Panc1 (cell line): ENCODE measurements around the gene USP11. TPM values are rescaled to one million over a fixed set of nuclear protein-coding genes. Genes with fewer than 3 reads are reported as not detected.

Experiments used
- ATAC-seq: fragments of 200-7000 bp; cut with Tn5 transposase; 2 replicates; pipeline ENCODE4 v1.9.1; 2020; ENCODE audit warnings: mild to moderate bottlenecking, moderate library complexity
- BruUV-seq: library from RNA; stranded (reverse); fragments of 400-500 nt; replicated peaks from 2 replicates; lab custom pipeline; 2021; lab: Mats Ljungman, UMichigan
- CTCF ChIA-PET: fragments of 300-600 bp; sonication (Branson Sonifier 250); formaldehyde crosslinking; loops from one replicate; lab custom pipeline; 2022; ENCODE audit warnings: antibody characterized with exemption; lab: Charles Lee
- POLR2A ChIA-PET: fragments of 300-600 bp; sonication (Branson Sonifier 250); formaldehyde crosslinking; loops from one replicate; lab custom pipeline; 2022; ENCODE audit warnings: antibody characterized with exemption; lab: Charles Lee
- DNase-seq: peaks from one replicate; pipeline ENCODE4 v3.0.0-alpha.2; 2010; ENCODE audit warnings: low read depth, low spot score
- H3K27ac ChIP-seq: 2 replicates; pipeline ENCODE4 v1.5.1; 2011; ENCODE audit warnings: mild to moderate bottlenecking, low read length, inconsistent platforms
- H3K27me3 ChIP-seq: fragments of 200-500 bp; sonication (Bioruptor generic); 2 replicates; pipeline ENCODE4 v1.6.0; 2014; ENCODE audit warnings: low read length, inconsistent platforms; ENCODE audit not compliant: control insufficient read depth, insufficient read depth
- H3K36me3 ChIP-seq: fragments of 200-500 bp; sonication (Bioruptor generic); 2 replicates; pipeline ENCODE4 v1.5.1; 2014; ENCODE audit warnings: inconsistent platforms, mild to moderate bottlenecking, low read length, moderate library complexity; ENCODE audit not compliant: control insufficient read depth, insufficient read depth
- H3K4me1 ChIP-seq: 2 replicates; pipeline ENCODE4 v1.5.1; 2011; ENCODE audit warnings: inconsistent platforms, mild to moderate bottlenecking, low read length, moderate library complexity; ENCODE audit not compliant: control insufficient read depth, insufficient read depth
- H3K4me3 ChIP-seq, 2 experiments: 2 replicates each; pipeline ENCODE4 v1.5.1; 2011 to 2012; ENCODE audit warnings: low read depth in 2 of 2, low read length in 2 of 2, mild to moderate bottlenecking in 2 of 2, inconsistent platforms in 1 of 2, moderate library complexity in 1 of 2
- H3K9me3 ChIP-seq: fragments of 200-500 bp; sonication (Bioruptor generic); 2 replicates; pipeline ENCODE4 v1.5.1; 2014; ENCODE audit warnings: low read depth, mild to moderate bottlenecking, inconsistent platforms, low read length, moderate library complexity; ENCODE audit not compliant: control insufficient read depth, insufficient read depth
- CTCF ChIP-seq: fragments of 450-650 bp; IDR thresholded peaks from 2 replicates; pipeline ENCODE4 v1.5.1; 2017; ENCODE audit warnings: mild to moderate bottlenecking
- POLR2AphosphoS5 ChIP-seq: IDR thresholded peaks from 2 replicates; pipeline ENCODE4 v1.6.1; 2012; ENCODE audit warnings: mild to moderate bottlenecking, low read depth, low read length, moderate library complexity
- REST ChIP-seq, 2 experiments: IDR thresholded peaks; 2 replicates each; pipeline ENCODE4 v1.6.1; 2011 to 2012; ENCODE audit warnings: low read depth in 2 of 2, control low read depth in 1 of 2, low read length in 1 of 2, mild to moderate bottlenecking in 1 of 2, moderate library complexity in 1 of 2; ENCODE audit not compliant: insufficient read depth in 1 of 2
- SIN3A ChIP-seq: IDR thresholded peaks from 2 replicates; pipeline ENCODE4 v1.6.1; 2012; ENCODE audit warnings: low read depth, mild to moderate bottlenecking, low read length, moderate library complexity, borderline replicate concordance; ENCODE audit not compliant: insufficient read depth
- TCF7L2 ChIP-seq: IDR thresholded peaks from 2 replicates; pipeline ENCODE4 v1.6.1; 2011; ENCODE audit warnings: mild to moderate bottlenecking, low read depth, low read length, inconsistent platforms
- in situ Hi-C: cut with HindIII; loops from 2 replicates; pipeline ENCODE4 v1.10.0; 2016; ENCODE audit warnings: low sequenced_read_pairs, low pct_unique_long_range_greater_than_20kb
- intact Hi-C: fragments of 100-400 bp; cut with micrococcal nuclease; formaldehyde crosslinking; loops from one replicate; pipeline ENCODE4 v1.10.0; 2022; ENCODE audit not compliant: unreplicated experiment
- total RNA-seq: library from RNA; stranded (reverse); gene quantifications from one replicate; pipeline ENCODE4 v1.2.1, GENCODE V29; 2021; ENCODE audit not compliant: unreplicated experiment

The USP11 gene
- total RNA-seq, 1 experiment from 2014 or later = 82.4 TPM

GRCh38 chrX:47200385-47201150 lies 32.2 kb upstream of the USP11 start:
- peak; percentile 60 for ATAC-seq
- ChIA-PET CTCF (no interaction called here), POLR2A (no interaction called here)
- Histone ChIP-seq H3K36me3 (peaks cover 18% of the 10 kb centered on the region), H3K4me1 (peaks cover 17% of the 10 kb centered on the region), H3K4me3 (no peak overlapping the region), H3K27me3 (no peaks in the 10 kb centered on the region), H3K9me3 (no peaks in the 10 kb centered on the region), H3K27ac (no peak overlapping the region)
- no TSS peak for BruUV-seq
- in situ Hi-C loops (no loop called here), intact Hi-C loops (no loop called here)
- TF ChIP-seq SIN3A (no peak), POLR2AphosphoS5 (no peak), TCF7L2 (no peak), REST (IDR thresholded peaks at IDR 0.05; ENCODE audit: insufficient read depth in 1 of 2, low read depth in 2 of 2, low read length in 1 of 2) (no peak), CTCF (no peak)
- peak; percentile 22 for DNase-seq

- Histone ChIP-seq H3K4me3 (no peak overlapping the region), H3K36me3 (peaks cover 21% of the 10 kb centered on the region), H3K27ac (no peak overlapping the region), H3K4me1 (peaks cover 9% of the 10 kb centered on the region), H3K27me3 (no peaks in the 10 kb centered on the region), H3K9me3 (no peaks in the 10 kb centered on the region)
- in situ Hi-C loops = no loop called here
- intact Hi-C loops = no loop called here
- TF ChIP-seq CTCF (no peak), REST (IDR thresholded peaks at IDR 0.05; ENCODE audit: insufficient read depth in 1 of 2, low read depth in 2 of 2, low read length in 1 of 2) (no peak), SIN3A (no peak), TCF7L2 (no peak), POLR2AphosphoS5 (no peak)
- DNase-seq = no peak
- no TSS peak for BruUV-seq
- no peak for ATAC-seq
- CTCF ChIA-PET = interaction anchor here (0.6 kb wide), 1 partner anchor 180 kb away, joined by 3 read pairs; no protein-coding TSS in a partner anchor
- POLR2A ChIA-PET = no interaction called here
These were observed 31.4 kb upstream of the USP11 start for GRCh38 chrX:47201345-47201944.
